ENCODE data around the gene YTHDC1. TPM values are rescaled to one million over a fixed set of nuclear protein-coding genes. Genes with fewer than 3 reads are reported as not detected.

Gene YTHDC1
- total and polyA plus RNA-seq, 2 experiments from 2014 or later = 72.3 to 144 TPM

- H4K20me1 ChIP-seq (replicated peaks; ENCODE audit: insufficient read depth) = no peaks in the 10 kb centered on the region
- ATAC-seq (no peak), DNase-seq (ENCODE audit: low spot score) (no peak)
- H3K36me3 Mint-ChIP-seq (ENCODE audit: low read depth) = peaks cover 3% of the 10 kb centered on the region; the same call in 2 of the 3 replicates
- no peaks in the 10 kb centered on the region for H3K27me3 ChIP-seq (ENCODE audit: insufficient read depth)
- H3K4me1 Mint-ChIP-seq = peaks cover 9% of the 10 kb centered on the region
- no peak overlapping the region for H3K27ac ChIP-seq (ENCODE audit: low read depth)
- H3K4me1 ChIP-seq (ENCODE audit: insufficient read depth) = no peaks in the 10 kb centered on the region; the same call in 1 of the 2 replicates
- H3K79me2 ChIP-seq (replicated peaks; ENCODE audit: insufficient read depth) = no peaks in the 10 kb centered on the region
- H3K36me3 ChIP-seq (ENCODE audit: insufficient read depth) = no peaks in the 10 kb centered on the region
- H3K9me3 Mint-ChIP-seq = no peaks in the 10 kb centered on the region
- H3K4me3 Mint-ChIP-seq = no peak overlapping the region
- no peak overlapping the region for H3K4me2 ChIP-seq
- H2AFZ ChIP-seq = no peak overlapping the region
- no peak overlapping the region for H3K27ac Mint-ChIP-seq
- peaks cover 15% of the 10 kb centered on the region for H3K9me2 ChIP-seq (ENCODE audit: insufficient read depth)
- no peaks in the 10 kb centered on the region for H3K27me3 Mint-ChIP-seq (ENCODE audit: insufficient read depth, low read depth, poor library complexity)
- no peak overlapping the region for H3K4me3 ChIP-seq
- TF ChIP-seq CTCF (conservative IDR thresholded peaks at IDR 0.05; ENCODE audit: low read depth in 2 of 2) (no peak), EZH2phosphoT487 (IDR thresholded peaks at IDR 0.05; ENCODE audit: unreplicated experiment) (no peak), ZNF331 (CRISPR knock-in tag; IDR thresholded peaks at IDR 0.05; ENCODE audit: low read depth) (no peak), STAT1 (IDR thresholded peaks at IDR 0.05; ENCODE audit: unreplicated experiment) (no peak), EZH2 (IDR thresholded peaks at IDR 0.05; ENCODE audit: low read depth, unreplicated experiment) (no peak), ZNF462 (CRISPR knock-in tag; IDR thresholded peaks at IDR 0.05) (no peak), ETS1 (IDR thresholded peaks at IDR 0.05) (no peak), REST (IDR thresholded peaks at IDR 0.05; ENCODE audit: unreplicated experiment) (no peak), CREB1 (CRISPR knock-in tag; IDR thresholded peaks at IDR 0.05; ENCODE audit: low read depth) (no peak), JUNB (IDR thresholded peaks at IDR 0.05; ENCODE audit: unreplicated experiment) (no peak)
- no peaks in the 10 kb centered on the region for H3F3A ChIP-seq (replicated peaks; ENCODE audit: low read depth)
Observed at GRCh38 chr4:68399306-68399705, 49.4 kb upstream of the YTHDC1 start.
